GM18858 (cell line): ENCODE data around the gene ZNF236.
"Not testable (repeated sequence)": the region's sequence is repeated elsewhere in the genome, so short reads cannot be mapped to it uniquely, and the experiment has no call there.

Experiments used
- ATAC-seq: cut with Tn5 transposase; IDR thresholded peaks from one replicate; pipeline ENCODE4 v1.9.1; 2021; ENCODE audit not compliant: unreplicated experiment

The ZNF236 gene

DNA sequence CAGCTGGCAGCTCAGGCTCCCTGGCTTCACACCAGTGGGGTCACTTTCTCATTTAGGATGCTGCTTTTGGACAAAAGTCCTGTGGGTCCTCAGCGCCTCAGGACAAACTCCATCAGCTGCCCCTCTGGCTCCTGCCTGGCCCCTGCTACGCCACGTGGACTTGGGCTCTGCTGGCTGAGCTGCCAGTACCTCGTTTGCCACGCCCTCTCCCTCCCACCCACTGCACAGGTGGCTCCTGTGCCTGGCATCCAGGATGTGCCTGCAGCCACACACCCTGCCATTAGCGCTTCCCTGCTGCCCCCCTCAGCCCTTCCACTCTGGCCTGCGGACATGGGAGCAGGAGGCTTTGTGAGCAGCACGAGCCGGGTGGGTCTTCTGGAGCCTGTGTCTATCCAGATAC lies 118.9 kb downstream of the ZNF236 start:
- ATAC-seq: no peak

DNA sequence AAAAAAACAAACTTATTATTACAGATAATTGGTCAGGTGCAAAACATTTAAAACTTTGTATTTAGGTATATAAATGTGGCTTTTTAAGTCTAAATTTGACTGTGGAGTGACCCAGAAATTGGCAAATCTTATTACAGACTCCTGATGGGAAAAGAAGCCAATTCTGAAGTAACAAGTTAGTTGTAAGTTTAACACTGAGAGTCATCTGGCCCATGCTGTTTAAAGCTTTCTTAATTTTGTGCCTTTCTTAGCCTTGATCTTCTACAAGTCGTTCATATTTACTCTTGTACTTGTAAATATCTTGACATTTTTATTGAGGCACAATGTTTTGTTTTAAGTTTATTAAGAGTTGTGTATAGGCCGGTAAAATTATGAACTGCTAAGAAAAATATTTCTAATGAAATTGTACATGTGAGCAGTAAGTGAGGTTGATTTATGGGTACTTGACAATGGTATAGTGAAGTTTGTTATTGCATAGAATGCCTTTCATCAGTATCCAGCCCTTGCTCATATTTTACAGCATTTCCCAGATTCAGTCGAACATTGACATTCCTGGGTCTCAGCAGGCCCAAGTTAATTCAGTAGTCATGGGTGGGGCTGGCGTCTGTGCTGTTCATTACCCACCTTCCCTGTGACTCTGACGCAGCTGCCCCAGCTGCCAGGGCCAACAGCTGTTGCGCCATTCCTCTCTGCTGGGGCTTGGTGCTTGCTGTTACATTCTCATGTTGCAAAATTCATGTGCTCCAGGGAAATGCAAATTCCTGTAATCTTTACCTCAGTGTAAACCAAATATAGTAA lies 121.4 kb downstream of the ZNF236 start:
- no peak for ATAC-seq

DNA sequence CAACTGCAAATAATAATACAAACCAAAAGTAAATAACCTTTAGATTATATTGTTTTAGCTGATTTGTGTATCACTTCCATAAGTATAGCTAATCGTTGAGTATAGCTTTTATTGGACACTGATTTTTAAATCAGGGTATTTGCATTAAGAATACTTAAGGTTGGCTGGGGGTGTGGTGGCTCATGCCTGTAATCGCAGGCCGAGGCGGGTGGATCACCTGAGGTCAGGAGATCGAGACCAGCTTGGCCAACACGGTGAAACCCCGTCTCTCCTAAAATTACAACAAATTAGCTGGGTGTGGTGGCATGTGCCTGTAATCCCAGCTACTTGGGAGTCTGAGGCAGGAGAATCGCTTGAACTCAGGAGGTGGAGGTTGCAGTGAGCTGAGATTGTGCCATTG lies 122.0 kb downstream of the ZNF236 start:
- ATAC-seq: not testable (repeated sequence)

DNA sequence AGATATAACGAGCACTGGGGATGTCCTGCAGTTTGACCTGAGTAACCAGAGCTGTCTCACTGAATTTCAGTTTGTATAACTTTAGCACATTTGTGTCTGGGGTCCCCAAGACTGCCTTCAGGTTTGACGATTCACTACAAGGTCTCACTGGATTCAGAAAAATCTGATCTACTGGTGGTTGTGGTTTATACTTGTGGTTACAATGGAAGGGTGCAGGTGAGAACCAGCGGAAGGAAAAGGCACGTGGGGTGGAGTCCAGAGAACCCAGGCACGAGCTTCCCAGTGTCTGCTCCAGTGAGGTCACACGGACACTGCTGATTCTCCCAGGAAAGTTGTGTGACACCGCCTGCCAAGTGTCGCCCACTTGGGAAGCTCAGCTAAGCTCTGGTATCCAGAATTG lies 126.0 kb downstream of the ZNF236 start:
- ATAC-seq: no peak

DNA sequence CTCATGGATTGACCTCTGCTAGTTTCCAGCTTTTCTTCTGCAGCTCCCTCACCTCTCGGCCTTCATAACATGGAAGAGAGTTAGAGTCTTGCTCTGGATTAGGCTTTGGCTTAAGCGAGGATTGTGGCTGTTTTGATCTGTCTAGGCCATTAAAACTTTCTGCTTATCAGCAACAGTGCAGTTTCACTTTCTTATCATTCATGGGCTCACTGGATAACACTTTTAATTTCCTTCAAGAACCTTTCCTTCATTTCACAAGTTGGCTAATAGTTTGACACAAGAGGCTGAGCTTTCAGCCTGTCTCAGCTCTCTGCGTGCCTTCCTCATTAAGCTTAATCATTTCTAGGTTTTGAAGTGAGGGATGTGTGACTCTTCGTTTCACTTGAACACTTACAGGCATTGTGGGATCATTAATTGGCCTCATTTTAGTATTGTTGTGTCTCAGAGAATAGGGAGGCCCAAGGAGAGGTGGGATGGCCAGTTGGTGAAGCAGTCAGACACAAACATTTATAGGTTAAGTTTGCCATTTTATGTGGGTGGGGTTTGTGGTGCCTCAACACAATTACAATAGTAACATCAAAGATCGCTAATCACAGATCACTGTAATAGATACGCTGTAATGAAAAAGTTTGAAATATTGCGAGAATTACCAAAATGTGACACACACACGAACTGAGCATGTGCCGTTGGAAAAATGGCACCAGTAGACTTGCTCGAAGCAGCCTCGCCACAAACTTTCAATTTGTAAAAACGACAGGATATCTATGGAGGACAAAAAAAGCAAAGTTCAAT lies 129.3 kb downstream of the ZNF236 start:
- no peak for ATAC-seq

DNA sequence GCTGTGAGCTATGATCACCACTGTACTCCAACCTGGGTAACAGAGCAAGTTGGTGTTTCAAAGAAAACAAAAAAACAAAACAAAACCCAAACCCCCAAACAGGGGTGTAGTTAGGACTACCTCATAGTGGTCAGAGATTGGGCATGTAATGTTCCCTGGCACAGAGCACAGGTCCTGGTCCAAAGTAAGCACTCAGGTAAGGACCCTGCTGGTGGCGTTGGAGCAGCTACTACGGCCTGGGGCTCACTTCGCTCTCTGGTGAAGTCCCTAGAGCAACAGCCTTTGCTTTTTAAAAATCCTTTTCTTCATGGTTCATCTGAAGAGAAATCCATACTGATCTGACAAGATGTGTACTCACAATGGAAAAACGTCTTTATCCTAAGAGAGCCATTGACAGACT lies 130.4 kb downstream of the ZNF236 start:
- ATAC-seq: no peak

DNA sequence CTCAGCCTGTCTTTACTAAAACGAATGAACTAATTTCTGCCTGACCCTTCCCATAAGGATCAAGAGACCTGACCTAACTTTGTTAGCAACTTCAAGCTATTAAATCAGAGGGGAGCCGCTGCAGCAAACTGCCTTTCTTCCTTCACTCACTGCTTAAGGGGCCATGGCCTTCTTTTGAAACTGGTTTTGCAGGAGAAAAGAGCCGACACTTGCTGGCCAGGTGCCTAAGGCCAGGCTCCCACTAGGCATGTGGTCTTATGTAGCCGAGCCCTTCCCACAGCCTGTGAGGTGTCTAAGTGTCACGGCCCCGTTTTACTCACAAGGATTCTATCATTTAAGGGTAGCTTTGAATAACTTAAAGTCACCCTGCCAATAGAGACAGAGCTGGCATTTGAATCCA lies 130.8 kb downstream of the ZNF236 start:
- no peak for ATAC-seq

DNA sequence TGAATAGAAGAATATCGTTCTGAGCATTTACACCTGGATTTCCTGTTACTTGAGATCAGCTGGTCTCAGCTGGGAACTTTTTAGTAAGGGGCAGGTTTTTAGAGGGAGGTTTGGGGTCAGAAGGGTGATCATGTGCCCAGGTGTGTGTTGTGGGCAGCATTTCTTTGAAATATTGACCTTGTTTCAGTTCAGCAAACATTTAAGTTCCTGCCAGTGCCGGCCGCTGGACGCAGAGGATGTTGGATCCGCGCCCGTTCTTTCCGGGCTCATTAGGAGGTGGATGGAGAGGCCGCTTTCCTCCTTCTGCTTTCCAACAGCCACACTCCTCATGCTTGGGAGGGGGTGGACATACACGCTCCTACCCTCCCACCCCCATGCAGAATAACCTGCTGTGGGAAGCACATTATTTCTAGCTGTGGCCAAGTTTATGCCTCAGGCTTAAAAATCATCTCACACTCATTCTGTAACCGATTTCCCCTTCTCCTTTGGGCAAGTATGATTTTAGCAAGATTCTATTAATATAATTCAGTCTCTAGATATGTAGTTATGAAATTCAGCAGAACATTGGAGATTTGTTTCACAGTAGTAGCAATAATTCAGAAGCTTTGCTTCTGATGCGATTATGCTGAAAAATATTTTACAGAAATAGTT lies 131.4 kb downstream of the ZNF236 start:
- no peak for ATAC-seq

DNA sequence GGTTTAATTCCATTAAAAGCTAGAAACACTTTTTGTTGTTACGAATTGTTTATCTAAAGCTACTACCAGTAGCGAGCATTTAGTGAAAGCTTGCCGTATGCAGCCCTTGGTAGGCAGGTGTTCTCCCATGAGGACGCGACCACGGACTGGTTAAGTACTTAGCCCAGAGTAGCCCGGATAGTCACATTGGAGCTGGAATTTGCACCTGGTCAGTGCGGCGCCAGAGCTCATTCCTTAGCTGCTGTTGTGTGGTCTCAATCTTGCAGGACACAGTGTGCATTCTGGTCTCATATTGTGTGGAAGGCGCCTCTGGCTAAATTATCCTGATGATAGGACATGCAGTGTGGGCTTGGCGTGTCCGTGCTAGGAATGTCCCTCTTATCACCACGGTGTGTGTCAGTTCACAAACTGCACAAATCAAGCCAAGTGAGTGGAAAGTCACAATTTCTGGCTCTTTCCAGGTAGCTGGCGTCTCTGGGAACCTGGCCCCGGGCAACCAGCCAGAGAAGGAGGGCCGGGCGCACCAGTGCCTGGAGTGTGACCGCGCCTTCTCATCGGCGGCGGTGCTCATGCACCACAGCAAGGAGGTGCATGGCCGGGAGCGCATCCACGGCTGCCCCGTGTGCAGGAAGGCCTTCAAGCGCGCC lies 133.3 kb downstream of the ZNF236 start:
- ATAC-seq: no peak

DNA sequence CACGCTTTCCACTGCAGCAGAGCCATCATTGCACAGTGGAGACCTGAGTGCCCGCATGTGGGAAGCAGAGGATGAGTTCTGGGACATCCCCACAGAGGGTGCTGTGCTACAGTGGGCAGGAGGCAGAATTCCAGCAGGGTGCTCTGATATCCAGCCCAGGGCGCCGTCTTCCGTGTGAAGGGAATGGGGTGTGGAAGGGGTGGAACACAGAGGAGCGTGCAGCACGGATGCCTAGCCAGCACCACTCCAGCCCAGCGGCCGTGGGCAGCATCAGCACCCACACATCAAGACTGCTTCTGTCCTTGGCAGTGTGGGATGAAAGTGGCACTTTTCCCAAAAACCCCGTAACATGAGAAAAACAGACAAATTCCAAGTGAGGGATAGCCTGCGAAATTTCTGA lies 134.3 kb downstream of the ZNF236 start:
- no peak for ATAC-seq

DNA sequence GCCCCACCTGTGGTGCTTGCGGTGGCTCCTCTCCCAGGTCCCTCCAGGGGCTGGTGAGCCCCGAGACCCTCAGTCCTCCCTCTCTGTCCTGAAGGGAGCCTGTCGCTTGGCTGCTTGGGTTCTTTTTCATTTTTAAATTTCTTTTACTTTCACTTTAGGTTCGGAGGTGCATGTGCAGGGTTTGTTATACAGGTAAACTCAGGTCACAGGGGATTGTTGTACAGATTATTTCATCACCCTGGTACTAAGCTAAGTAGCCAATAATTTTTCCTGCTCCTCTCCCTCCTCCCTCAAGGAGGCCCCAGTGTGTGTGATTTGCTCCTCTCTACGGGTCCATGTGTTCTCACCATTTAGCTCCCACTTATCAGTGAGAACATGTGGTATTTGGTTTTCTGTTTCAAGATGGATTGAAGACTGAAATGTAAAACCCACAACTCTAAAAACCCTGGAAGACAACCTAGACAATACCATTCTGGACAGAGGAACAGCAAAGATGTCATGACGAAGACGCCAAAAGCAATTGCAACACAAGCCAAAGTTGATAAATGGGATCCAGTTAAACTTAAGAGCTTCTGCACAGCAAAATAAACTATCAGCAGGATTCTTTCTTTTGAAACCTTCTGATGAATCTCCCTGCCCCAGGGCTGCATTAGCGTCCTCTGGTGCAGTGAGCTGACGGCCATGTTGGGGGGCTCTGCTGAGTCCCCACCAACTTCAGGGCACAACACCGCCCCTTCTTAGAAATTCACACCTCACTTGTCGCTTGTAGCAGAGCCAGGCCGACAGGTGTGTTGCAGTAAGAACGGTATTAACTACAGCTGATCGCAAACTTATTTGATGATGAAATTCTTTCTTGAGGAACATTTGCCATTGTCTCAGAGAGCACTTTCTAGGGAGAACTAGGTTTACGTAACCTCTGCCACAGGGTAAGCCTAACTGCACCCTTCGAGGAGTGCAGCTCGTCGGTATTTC lies 135.3 kb downstream of the ZNF236 start:
- ATAC-seq: no peak

DNA sequence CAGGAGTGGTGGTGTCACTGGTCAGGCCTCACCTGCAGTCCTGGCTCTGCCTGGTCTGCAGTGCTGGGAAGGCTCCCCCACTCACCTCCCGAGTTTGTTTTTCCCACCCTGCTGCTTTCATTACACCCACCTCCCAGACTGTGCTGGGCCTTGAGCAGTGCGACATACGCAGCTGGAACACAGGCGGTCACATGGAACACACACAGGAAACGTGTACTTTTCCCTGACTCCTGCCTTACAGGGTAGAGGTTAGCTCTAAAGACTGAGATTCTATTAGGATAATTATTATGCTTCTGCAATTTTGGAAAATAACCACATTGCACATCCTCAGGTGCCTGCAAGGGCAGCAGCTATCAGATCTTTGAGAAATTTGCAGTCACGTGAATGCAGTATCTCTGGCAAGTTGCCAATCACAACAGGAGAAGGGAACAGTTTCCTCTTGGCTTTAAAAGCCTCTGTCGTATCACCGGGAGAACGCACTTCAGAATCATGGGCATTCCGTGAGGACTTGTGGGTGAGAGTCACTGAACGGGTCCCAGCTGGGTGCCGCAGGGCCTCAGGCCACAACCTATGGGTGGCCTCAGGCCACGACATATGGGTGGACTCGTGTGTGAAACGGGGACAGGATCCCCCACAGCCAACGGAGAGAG lies 136.5 kb downstream of the ZNF236 start:
- ATAC-seq: no peak

DNA sequence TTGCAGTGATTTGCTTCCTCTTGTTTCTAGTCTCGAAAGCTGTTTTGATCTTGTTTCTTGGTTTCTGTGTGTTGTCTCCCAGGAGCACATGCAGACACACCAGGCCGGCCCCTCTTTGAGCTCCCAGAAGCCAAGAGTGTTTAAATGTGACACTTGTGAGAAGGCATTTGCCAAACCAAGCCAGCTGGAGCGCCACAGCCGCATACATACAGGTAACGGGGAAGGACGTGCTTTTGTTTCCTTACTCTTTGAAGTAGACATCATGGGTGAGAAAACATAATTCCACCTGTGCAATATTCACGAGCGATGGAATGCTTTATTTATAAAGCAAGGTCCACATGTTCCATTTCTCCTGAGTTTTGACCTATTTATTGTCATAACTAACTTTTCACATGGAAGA lies 137.2 kb downstream of the ZNF236 start:
- ATAC-seq: no peak

DNA sequence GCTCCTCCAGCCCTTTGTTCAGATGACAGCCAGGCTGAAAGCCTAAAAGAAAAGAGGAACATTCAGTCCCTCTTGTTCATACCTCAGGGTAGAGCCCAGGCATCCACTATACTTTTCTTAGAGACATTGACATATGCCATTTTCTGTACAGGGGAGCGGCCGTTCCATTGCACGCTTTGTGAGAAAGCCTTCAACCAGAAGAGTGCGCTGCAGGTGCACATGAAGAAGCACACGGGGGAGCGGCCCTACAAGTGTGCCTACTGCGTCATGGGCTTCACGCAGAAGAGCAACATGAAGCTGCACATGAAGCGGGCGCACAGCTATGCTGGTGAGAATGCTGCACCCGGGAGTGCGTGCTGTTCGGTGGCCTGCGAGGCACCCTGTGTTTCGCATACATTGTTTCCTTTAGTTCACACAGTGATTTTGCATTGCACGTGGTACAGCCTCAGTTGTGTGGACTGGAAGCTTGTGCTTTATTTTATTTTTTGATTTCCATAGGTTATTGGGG lies 138.2 kb downstream of the ZNF236 start:
- no peak for ATAC-seq

DNA sequence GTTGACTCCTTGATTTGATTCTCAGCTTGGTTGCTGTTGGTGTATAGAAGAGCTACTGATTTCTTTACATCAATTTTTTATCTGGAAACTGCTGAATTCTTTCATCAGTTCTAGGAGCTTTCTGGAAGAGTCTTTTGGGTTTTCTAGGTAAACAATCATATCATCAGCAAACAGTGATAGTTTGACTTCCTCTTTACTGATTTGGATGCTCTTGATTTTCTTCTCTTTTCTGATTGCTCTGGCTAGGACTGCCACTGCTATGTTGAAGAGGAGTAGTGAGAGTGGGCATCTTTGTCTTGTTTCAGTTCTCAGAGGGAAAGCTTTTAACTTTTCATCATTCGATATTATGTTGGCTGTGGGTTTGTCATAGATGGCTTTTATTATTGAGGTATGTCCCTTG lies 140.5 kb downstream of the ZNF236 start:
- ATAC-seq: no peak

DNA sequence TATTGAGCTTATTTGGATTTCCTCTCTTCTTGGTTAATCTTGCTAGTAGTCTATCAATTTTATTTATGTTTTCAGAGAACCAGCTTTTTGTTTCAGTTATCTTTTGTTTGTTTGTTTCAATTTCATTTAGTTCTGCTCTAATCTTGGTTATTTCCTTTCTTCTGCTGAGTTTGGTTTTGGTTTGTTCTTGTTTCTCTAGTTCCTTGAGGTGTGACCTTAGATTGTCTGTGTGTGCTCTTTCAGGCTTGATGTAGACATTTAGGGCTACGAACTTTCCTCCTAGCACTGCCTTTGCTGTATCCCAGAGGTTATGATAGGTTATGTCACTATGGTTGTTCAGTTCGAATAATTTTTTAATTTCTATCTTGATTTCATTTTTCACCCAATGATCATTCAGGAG lies 141.6 kb downstream of the ZNF236 start:
- ATAC-seq: peak; percentile 63

DNA sequence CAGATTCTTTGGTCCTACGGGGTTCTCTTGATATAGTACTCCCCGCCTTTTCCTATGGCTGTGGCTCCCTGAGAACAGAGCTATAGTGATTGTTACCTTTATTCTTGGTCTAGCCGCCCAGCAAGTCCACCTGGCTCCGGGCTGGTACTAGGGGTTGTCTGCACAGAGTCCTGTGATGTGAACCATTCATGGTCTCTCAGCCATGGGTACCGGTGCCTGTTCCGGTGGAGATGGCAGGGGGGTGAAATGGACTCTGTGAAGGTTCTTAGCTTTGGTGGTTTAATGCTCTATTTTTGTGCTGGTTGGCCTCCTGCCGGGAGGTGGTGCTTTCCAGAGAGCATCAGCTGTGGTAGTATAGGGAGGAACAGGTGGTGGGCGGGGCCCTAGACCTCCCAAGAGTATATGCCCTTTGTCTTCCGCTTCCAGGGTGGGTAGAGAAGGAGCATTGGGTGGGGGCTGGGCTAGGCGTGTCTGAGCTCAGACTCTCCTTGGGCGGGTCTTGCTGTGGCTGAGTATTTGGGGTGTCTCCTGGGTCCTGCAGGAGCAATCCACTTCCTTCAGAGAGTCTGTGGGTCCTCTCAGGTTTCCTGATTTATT lies 143.3 kb downstream of the ZNF236 start:
- not testable (repeated sequence) for ATAC-seq

DNA sequence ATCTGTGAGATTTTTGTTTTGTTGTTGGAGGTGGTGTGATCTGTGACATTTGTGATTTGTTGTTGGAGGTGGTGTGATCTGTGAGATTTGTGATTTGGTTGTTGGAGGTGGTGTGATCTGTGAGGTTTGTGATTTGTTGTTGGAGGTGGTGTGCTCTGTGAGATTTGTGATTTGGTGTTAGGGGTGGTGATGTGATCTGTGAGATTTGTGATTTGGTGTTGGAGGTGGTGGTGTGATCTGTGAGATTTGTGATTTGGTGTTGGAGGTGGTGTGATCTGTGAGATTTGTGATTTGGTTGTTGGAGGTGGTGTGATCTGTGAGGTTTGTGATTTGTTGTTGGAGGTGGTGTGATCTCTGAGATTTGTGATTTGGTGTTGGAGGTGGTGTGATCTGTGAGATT lies 144.9 kb downstream of the ZNF236 start:
- ATAC-seq: not testable (repeated sequence)
